Psoas muscle (tissue), 8 donors: ENCODE results near the gene ADA. TPM values are rescaled to one million over a fixed set of nuclear protein-coding genes. Genes with fewer than 3 reads are reported as not detected.

Experiments
- ATAC-seq, 4 donors: fragments of 200-7000 bp; cut with Tn5 transposase; one replicate each; pipeline ENCODE4 v1.9.1; 2020; ENCODE audit warnings: moderate library complexity in 3 of 4, mild to moderate bottlenecking in 2 of 4
- DNase-seq, 2 donors: peaks; one replicate each; pipeline ENCODE4 v3.0.0-alpha.2; 2020
- H3K27ac ChIP-seq: fragments of 200-600 bp; one replicate; pipeline ENCODE4 v1.8.0; 2022
- H3K27me3 ChIP-seq, 3 donors: fragments of 200-600 bp in 1 of 3; one replicate each; pipeline versions ENCODE4 v1.6.1 to v1.8.0; 2013 to 2022; ENCODE audit warnings: low read length in 2 of 3, mild to moderate bottlenecking in 2 of 3, moderate library complexity in 1 of 3; ENCODE audit not compliant: insufficient read depth in 3 of 3
- H3K36me3 ChIP-seq, 2 donors: fragments of 200-600 bp in 1 of 2; one replicate each; pipeline versions ENCODE4 v1.6.1 to v1.8.0; 2013 to 2022; ENCODE audit warnings: low read depth in 1 of 2, mild to moderate bottlenecking in 1 of 2, moderate library complexity in 1 of 2; ENCODE audit not compliant: insufficient read depth in 1 of 2
- H3K4me1 ChIP-seq: fragments of 200-600 bp; one replicate; pipeline ENCODE4 v1.8.0; 2022
- H3K4me3 ChIP-seq: fragments of 200-600 bp; one replicate; pipeline ENCODE4 v1.8.0; 2022; ENCODE audit warnings: mild to moderate bottlenecking
- H3K9me3 ChIP-seq: fragments of 200-600 bp; one replicate; pipeline ENCODE4 v1.8.0; 2022
- CTCF ChIP-seq: fragments of 200-600 bp; IDR thresholded peaks from one replicate; pipeline ENCODE4 v1.8.0; 2022; ENCODE audit warnings: antibody characterized with exemption
- WGBS, 3 donors: extraction: QIAGEN DNeasy Blood & Tissue Kit; methylation state at CpG; one replicate each; pipeline versions ENCODE4 v1.1.6 to v1.1.7; 2013; 5-methylcytosine and 5-hydroxymethylcytosine counted together
- intact Hi-C, 2 donors: fragments of 100-400 bp; cut with DNase I; formaldehyde crosslinking; loops; one replicate each; pipeline versions ENCODE4 v1.11.0 to v1.14.2; 2022
- polyA plus RNA-seq, 3 donors: library from polyadenylated mRNA; stranded (reverse); fragments of 200-250 nt; gene quantifications; one replicate each; pipeline ENCODE4 v1.2.3, GENCODE V29; 2013
- total RNA-seq, 4 donors: library from RNA; stranded (reverse); fragmentation: NEBNext Ultra II Directional in 2 of 4; extraction: Animal tissue kit (Norgen Biotek cat#: 25700) in 2 of 4; gene quantifications; one replicate each; pipeline versions ENCODE4 v1.2.1 to v1.2.4, GENCODE V29; 2021 to 2023
- donor health status: healthy with polysubstance abuse.
- donor health status: DM: no; HTN: no; CAD: no; lungs with moderate emphysema.
- donor health status: Bipolar disorder and iron deficiency.
- donor health status: healthy.
- donor health status: DM: yes; HTN: yes; CAD: no.
- donor health status: DM: no; HTN: no; CAD: no.
- donor health status: DM: no; HTN: no; CAD: no.
- donor health status: DM: yes; HTN: yes; CAD: no.

Gene ADA
- total and polyA plus RNA-seq, 7 donors = 3.3 to 5.8 (median 4.2) TPM

GRCh38 chr20:44695674-44696300 lies 44.3 kb upstream of the ADA start:
- DNase-seq (no peak), ATAC-seq (no peak)
- TF ChIP-seq CTCF = no peak
- intact Hi-C loops = no loop called here
- Histone ChIP-seq H3K36me3 (no peaks in the 10 kb centered on the region), H3K4me3 (no peak overlapping the region), H3K27me3 (no peaks in the 10 kb centered on the region), H3K4me1 (peaks cover 31% of the 10 kb centered on the region), H3K9me3 (no peaks in the 10 kb centered on the region), H3K27ac (peak overlapping the region; percentile 53)

- Histone ChIP-seq H3K4me3 (no peak overlapping the region), H3K9me3 (no peaks in the 10 kb centered on the region), H3K27ac (peak overlapping the region; percentile 53), H3K27me3 (no peaks in the 10 kb centered on the region), H3K36me3 (no peaks in the 10 kb centered on the region), H3K4me1 (peaks cover 30% of the 10 kb centered on the region)
- WGBS, 3 donors = 53 to 63% (median 60%) methylated on average over 2 of the region's 2 CpGs
- intact Hi-C loops = no loop called here
- DNase-seq (no peak), ATAC-seq (no peak)
- TF ChIP-seq CTCF = no peak
Observed at GRCh38 chr20:44695295-44695673, 43.8 kb upstream of the ADA start.

GRCh38 chr20:44694159-44694558 lies 42.7 kb upstream of the ADA start:
- intact Hi-C loops = no loop called here
- WGBS, 3 donors = 77 to 82% (median 81%) methylated on average over 4 of the region's 4 CpGs
- Histone ChIP-seq H3K4me1 (peaks cover 30% of the 10 kb centered on the region), H3K9me3 (no peaks in the 10 kb centered on the region), H3K4me3 (no peak overlapping the region), H3K36me3 (no peaks in the 10 kb centered on the region), H3K27me3 (no peaks in the 10 kb centered on the region), H3K27ac (peak overlapping the region; percentile 53)
- DNase-seq = no peak
- no peak for ATAC-seq
- TF ChIP-seq CTCF = no peak

GRCh38 chr20:44693627-44694026 lies 42.1 kb upstream of the ADA start:
- peak overlapping the region; percentile 67 for H3K27ac ChIP-seq
- no peaks in the 10 kb centered on the region for H3K27me3 ChIP-seq
- peaks cover 30% of the 10 kb centered on the region for H3K4me1 ChIP-seq
- no peak overlapping the region for H3K4me3 ChIP-seq
- no peak for TF ChIP-seq CTCF
- H3K36me3 ChIP-seq = no peaks in the 10 kb centered on the region
- intact Hi-C loops = no loop called here
- DNase-seq (no peak), ATAC-seq (no peak)
- H3K9me3 ChIP-seq = no peaks in the 10 kb centered on the region

- peak; percentile 86 to 90 for DNase-seq
- Histone ChIP-seq H3K36me3 (no peaks in the 10 kb centered on the region), H3K27me3 (no peaks in the 10 kb centered on the region), H3K27ac (peak overlapping the region; percentile 67), H3K4me1 (peaks cover 30% of the 10 kb centered on the region), H3K9me3 (no peaks in the 10 kb centered on the region), H3K4me3 (no peak overlapping the region)
- no peak for TF ChIP-seq CTCF
- peak; percentile 70 to 84 (median 80) for ATAC-seq
- 19 to 26% (median 24%) methylated on average over 7 of the region's 7 CpGs for WGBS, 3 donors
- intact Hi-C loops = no loop called here
Observed at GRCh38 chr20:44692932-44693480, 41.5 kb upstream of the ADA start.
